ENCODE data around the gene KRT73. TPM values are rescaled to one million over a fixed set of nuclear protein-coding genes. Genes with fewer than 3 reads are reported as not detected.

The KRT73 gene
- total RNA-seq, 1 donor from 2014 or later: not detected

- TF ChIP-seq CTCF (conservative IDR thresholded peaks at IDR 0.05): no peak
- H3K9me3 Mint-ChIP-seq: no peaks in the 10 kb centered on the region
- H3K27me3 Mint-ChIP-seq: peaks cover 31% of the 10 kb centered on the region
- no peaks in the 10 kb centered on the region for H3K4me1 Mint-ChIP-seq (ENCODE audit: unreplicated experiment)
- H3K27ac Mint-ChIP-seq: no peak overlapping the region
- H3K4me3 Mint-ChIP-seq: no peak overlapping the region
- peak; percentile 42 for DNase-seq (ENCODE audit: extremely low spot score, unreplicated experiment)
- H3K36me3 Mint-ChIP-seq: no peaks in the 10 kb centered on the region
Observed at GRCh38 chr12:52630008-52630500, 11.7 kb upstream of the KRT73 start.

- Mint-ChIP-seq H3K36me3 (no peaks in the 10 kb centered on the region), H3K4me3 (no peak overlapping the region), H3K4me1 (ENCODE audit: unreplicated experiment) (no peaks in the 10 kb centered on the region), H3K27me3 (peaks cover 33% of the 10 kb centered on the region), H3K27ac (no peak overlapping the region), H3K9me3 (no peaks in the 10 kb centered on the region)
- peak; percentile 25 for DNase-seq (ENCODE audit: extremely low spot score, unreplicated experiment)
- TF ChIP-seq CTCF (conservative IDR thresholded peaks at IDR 0.05): no peak
Observed at GRCh38 chr12:52629281-52630007, 11.1 kb upstream of the KRT73 start.

GRCh38 chr12:52628841-52629240, 10.5 kb upstream of the KRT73 start:
- DNase-seq (ENCODE audit: extremely low spot score, unreplicated experiment): peak; percentile 32
- H3K36me3 Mint-ChIP-seq: no peaks in the 10 kb centered on the region
- TF ChIP-seq CTCF (conservative IDR thresholded peaks at IDR 0.05): no peak
- H3K27me3 Mint-ChIP-seq: peaks cover 27% of the 10 kb centered on the region
- no peak overlapping the region for H3K4me3 Mint-ChIP-seq
- no peaks in the 10 kb centered on the region for H3K4me1 Mint-ChIP-seq (ENCODE audit: unreplicated experiment)
- H3K27ac Mint-ChIP-seq: no peak overlapping the region
- no peaks in the 10 kb centered on the region for H3K9me3 Mint-ChIP-seq

- H3K36me3 Mint-ChIP-seq: no peaks in the 10 kb centered on the region
- H3K27ac Mint-ChIP-seq: no peak overlapping the region
- H3K27me3 Mint-ChIP-seq: peaks cover 25% of the 10 kb centered on the region
- H3K4me3 Mint-ChIP-seq: no peak overlapping the region
- DNase-seq (ENCODE audit: extremely low spot score, unreplicated experiment): peak; percentile 50
- no peak for TF ChIP-seq CTCF (conservative IDR thresholded peaks at IDR 0.05)
- no peaks in the 10 kb centered on the region for H3K9me3 Mint-ChIP-seq
- H3K4me1 Mint-ChIP-seq (ENCODE audit: unreplicated experiment): no peaks in the 10 kb centered on the region
Observed at GRCh38 chr12:52628111-52628507, 9.8 kb upstream of the KRT73 start.

GRCh38 chr12:52627395-52628110, 9.2 kb upstream of the KRT73 start:
- Mint-ChIP-seq H3K27me3 (peaks cover 24% of the 10 kb centered on the region), H3K9me3 (no peaks in the 10 kb centered on the region), H3K4me3 (no peak overlapping the region), H3K4me1 (ENCODE audit: unreplicated experiment) (no peaks in the 10 kb centered on the region), H3K36me3 (no peaks in the 10 kb centered on the region), H3K27ac (no peak overlapping the region)
- no peak for TF ChIP-seq CTCF (conservative IDR thresholded peaks at IDR 0.05)
- peak; percentile 16 for DNase-seq (ENCODE audit: extremely low spot score, unreplicated experiment)

Measured in type B pancreatic cell (in vitro differentiated cells).